ENCODE results near the gene ST3GAL5. TPM values are rescaled to one million over a fixed set of nuclear protein-coding genes. Genes with fewer than 3 reads are reported as not detected.

The ST3GAL5 gene
- total and polyA plus RNA-seq, 2 of the 8 experiments (the other 6 are each of a cell fraction or from before 2014, with no cell fraction given) = 1.9 to 4.5 TPM

GRCh38 chr2:85847051-85847588 is 41.7 kb downstream of the ST3GAL5 start:
- no peak overlapping the region for H4K5ac ChIP-seq (ENCODE audit: insufficient read length, low read depth, low read length)
- H3K9ac ChIP-seq (replicated peaks in 1 of 4; ENCODE audit: extremely low read depth in 1 of 4, low read depth in 3 of 4, low read length in 3 of 4) = no peak overlapping the region
- H2BK15ac ChIP-seq (ENCODE audit: low read length) = no peak overlapping the region
- H4K8ac ChIP-seq (ENCODE audit: extremely low read depth, insufficient read depth, low read length) = no peak overlapping the region
- no peak overlapping the region for H2AK5ac ChIP-seq (ENCODE audit: low read depth, low read length)
- DNase-seq (ENCODE audit: low read depth in 1 of 2, low spot score in 2 of 2) = no peak
- no peak overlapping the region for H3K56ac ChIP-seq (replicated peaks; ENCODE audit: insufficient read length, low read depth, low read length)
- no peak overlapping the region for H3K4me2 ChIP-seq (ENCODE audit: insufficient read depth in 1 of 2, low read depth in 2 of 2, low read length in 2 of 2)
- H3K9me3 ChIP-seq (ENCODE audit: insufficient read depth in 2 of 2, low read depth in 1 of 2, low read length in 1 of 2) = no peaks in the 10 kb centered on the region
- WGBS, 2 experiments (ENCODE audit: extremely low coverage in 1 of 2, insufficient coverage in 1 of 2, insufficient read length in 1 of 2, insufficient replicate concordance in 2 of 2, low coverage in 1 of 2, low lambda C conversion rate in 2 of 2, missing lambda C conversion rate in 1 of 2) = 88% methylated on average over 2 of the region's 2 CpGs; no CpG with 5 or more reads in 1 of the 2 experiments
- no peak overlapping the region for H3K23ac ChIP-seq (ENCODE audit: insufficient read length)
- no peaks in the 10 kb centered on the region for H3K79me1 ChIP-seq (ENCODE audit: low read depth, low read length)
- FAIRE-seq = no peak
- H2BK5ac ChIP-seq (ENCODE audit: low read depth, low read length) = no peak overlapping the region
- H3K27me3 ChIP-seq (replicated peaks in 1 of 4; ENCODE audit: control insufficient read depth in 3 of 4, extremely low read depth in 1 of 4, insufficient read depth in 3 of 4, low read length in 3 of 4) = no peaks in the 10 kb centered on the region
- no peak overlapping the region for H2BK12ac ChIP-seq (ENCODE audit: low read depth, low read length)
- no peaks in the 10 kb centered on the region for H3K23me2 ChIP-seq (ENCODE audit: low read depth, low read length)
- no peak overlapping the region for H3K27ac ChIP-seq (ENCODE audit: low read depth, low read length)
- H3K18ac ChIP-seq (ENCODE audit: extremely low read depth, low read length) = no peak overlapping the region
- ChIA-PET POLR2A (ENCODE audit: partially characterized antibody) (no interaction called here), CTCF (ENCODE audit: partially characterized antibody) (interaction anchor here (0.9 to 1.3 kb wide), 3 partner anchors 9 to 189 kb away, joined by 3 to 5 read pairs (median 3); no protein-coding TSS in a partner anchor)
- H3K4me3 ChIP-seq (ENCODE audit: extremely low read depth in 1 of 4, insufficient read depth in 2 of 4, low read depth in 3 of 4, low read length in 4 of 4) = no peak overlapping the region
- H2BK120ac ChIP-seq (replicated peaks; ENCODE audit: low read depth, low read length) = no peak overlapping the region
- no peak overlapping the region for H3K14ac ChIP-seq (ENCODE audit: insufficient read length)
- no peak overlapping the region for H2BK20ac ChIP-seq (ENCODE audit: low read length)
- no peak overlapping the region for H3K4ac ChIP-seq (replicated peaks; ENCODE audit: insufficient read length, low read depth, low read length)
- no peaks in the 10 kb centered on the region for H4K20me1 ChIP-seq (replicated peaks in 1 of 2; ENCODE audit: control insufficient read depth in 1 of 2, insufficient read depth in 2 of 2, low read length in 2 of 2)
- H3K79me2 ChIP-seq (ENCODE audit: control insufficient read depth in 1 of 2, insufficient read depth in 2 of 2, low read length in 2 of 2) = no peaks in the 10 kb centered on the region
- no peaks in the 10 kb centered on the region for H3K36me3 ChIP-seq (ENCODE audit: control insufficient read depth in 2 of 4, insufficient read depth in 4 of 4, low read length in 3 of 4)
- H3K4me1 ChIP-seq (replicated peaks in 1 of 4; ENCODE audit: control insufficient read depth in 3 of 4, insufficient read depth in 4 of 4, low read length in 3 of 4) = peaks cover 0 to 3% (median 0%) of the 10 kb centered on the region in 4 experiments; a peak in 4 of 7 replicates
- no peak overlapping the region for H4K91ac ChIP-seq (replicated peaks; ENCODE audit: insufficient read length, low read length)
- no peak overlapping the region for H2AFZ ChIP-seq (ENCODE audit: low read length)
- TF ChIP-seq TCF12 (IDR thresholded peaks at IDR 0.05; ENCODE audit: low read depth, low read length) = no peak
- no peak for TF ChIP-seq ATF2 (IDR thresholded peaks at IDR 0.05; ENCODE audit: low read length)
- no peak for TF ChIP-seq KDM1A (IDR thresholded peaks at IDR 0.05; ENCODE audit: borderline replicate concordance, low read length)
- TF ChIP-seq RNF2 (IDR thresholded peaks at IDR 0.05; ENCODE audit: borderline replicate concordance, low read depth, low read length, missing control alignments, poor library complexity, severe bottlenecking) = no peak
- no peak for TF ChIP-seq BACH1 (IDR thresholded peaks at IDR 0.05; ENCODE audit: low read length)
- no peak for TF ChIP-seq EP300 (IDR thresholded peaks at IDR 0.05; ENCODE audit: borderline replicate concordance in 1 of 2, low read depth in 2 of 2, low read length in 2 of 2)
- no peak for TF ChIP-seq JUND (IDR thresholded peaks at IDR 0.05; ENCODE audit: low read length)
- no peak for TF ChIP-seq SIRT6 (IDR thresholded peaks at IDR 0.05; ENCODE audit: low read length)
- TF ChIP-seq TBP (IDR thresholded peaks at IDR 0.05; ENCODE audit: low read depth, low read length) = no peak

Measured in H1 (cell line).